Measurements from ENCODE around the gene TMEM88. TPM values are rescaled to one million over a fixed set of nuclear protein-coding genes. Genes with fewer than 3 reads are reported as not detected.
A peak's percentile ranks its signal among the peaks of the same experiment; 100 is the strongest.

The TMEM88 gene
- total and polyA plus RNA-seq, 8 donors: 2.1 to 28.5 (median 2.9) TPM

DNA sequence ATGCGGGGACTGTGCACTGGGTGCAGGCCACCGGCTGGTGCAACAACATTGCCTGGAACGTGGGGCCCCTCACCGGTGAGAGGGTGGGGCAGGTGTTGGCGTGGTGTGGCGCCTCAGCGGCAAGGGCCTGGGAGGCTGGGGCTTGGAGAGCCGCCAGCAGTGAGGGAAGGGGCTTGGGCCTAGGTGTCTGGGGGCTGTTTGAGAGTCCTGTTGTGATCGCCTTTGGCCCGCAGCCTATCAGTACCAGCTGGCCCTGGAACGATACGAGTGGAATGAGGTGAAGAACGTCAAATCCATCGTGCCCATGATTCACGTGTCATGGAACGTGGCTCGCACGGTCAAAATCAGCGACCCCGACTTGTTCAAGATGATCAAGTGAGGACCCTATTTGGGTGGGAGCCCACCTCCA is 2.6 kb upstream of the TMEM88 start:
- Histone ChIP-seq H3K27me3 (no peaks in the 10 kb centered on the region), H3K9me3 (no peaks in the 10 kb centered on the region), H3K27ac (no peak overlapping the region), H3K4me1 (peaks cover 0 to 9% (median 4%) of the 10 kb centered on the region in 3 donors), H3K4me3 (no peak overlapping the region), H3K36me3 (peaks cover 0 to 28% (median 1%) of the 10 kb centered on the region in 3 donors)
- DNase-seq (peak in 5 of 6 donors; percentile 36 to 85 (median 63)), ATAC-seq (no peak), FAIRE-seq (no peak)
- intact Hi-C loops (cut with DNase I): loop anchor here in 2 of 3 donors (5.0 to 10.0 kb wide), 2 partner anchors 107 to 110 kb away; no protein-coding TSS in a partner anchor
- WGBS, 2 donors: 49 to 55% methylated on average over 20 of the region's 20 CpGs
- TF ChIP-seq, protein P1, sequence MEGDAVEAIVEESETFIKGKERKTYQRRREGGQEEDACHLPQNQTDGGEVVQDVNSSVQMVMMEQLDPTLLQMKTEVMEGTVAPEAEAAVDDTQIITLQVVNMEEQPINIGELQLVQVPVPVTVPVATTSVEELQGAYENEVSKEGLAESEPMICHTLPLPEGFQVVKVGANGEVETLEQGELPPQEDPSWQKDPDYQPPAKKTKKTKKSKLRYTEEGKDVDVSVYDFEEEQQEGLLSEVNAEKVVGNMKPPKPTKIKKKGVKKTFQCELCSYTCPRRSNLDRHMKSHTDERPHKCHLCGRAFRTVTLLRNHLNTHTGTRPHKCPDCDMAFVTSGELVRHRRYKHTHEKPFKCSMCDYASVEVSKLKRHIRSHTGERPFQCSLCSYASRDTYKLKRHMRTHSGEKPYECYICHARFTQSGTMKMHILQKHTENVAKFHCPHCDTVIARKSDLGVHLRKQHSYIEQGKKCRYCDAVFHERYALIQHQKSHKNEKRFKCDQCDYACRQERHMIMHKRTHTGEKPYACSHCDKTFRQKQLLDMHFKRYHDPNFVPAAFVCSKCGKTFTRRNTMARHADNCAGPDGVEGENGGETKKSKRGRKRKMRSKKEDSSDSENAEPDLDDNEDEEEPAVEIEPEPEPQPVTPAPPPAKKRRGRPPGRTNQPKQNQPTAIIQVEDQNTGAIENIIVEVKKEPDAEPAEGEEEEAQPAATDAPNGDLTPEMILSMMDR (IDR thresholded peaks at IDR 0.05): no peak

DNA sequence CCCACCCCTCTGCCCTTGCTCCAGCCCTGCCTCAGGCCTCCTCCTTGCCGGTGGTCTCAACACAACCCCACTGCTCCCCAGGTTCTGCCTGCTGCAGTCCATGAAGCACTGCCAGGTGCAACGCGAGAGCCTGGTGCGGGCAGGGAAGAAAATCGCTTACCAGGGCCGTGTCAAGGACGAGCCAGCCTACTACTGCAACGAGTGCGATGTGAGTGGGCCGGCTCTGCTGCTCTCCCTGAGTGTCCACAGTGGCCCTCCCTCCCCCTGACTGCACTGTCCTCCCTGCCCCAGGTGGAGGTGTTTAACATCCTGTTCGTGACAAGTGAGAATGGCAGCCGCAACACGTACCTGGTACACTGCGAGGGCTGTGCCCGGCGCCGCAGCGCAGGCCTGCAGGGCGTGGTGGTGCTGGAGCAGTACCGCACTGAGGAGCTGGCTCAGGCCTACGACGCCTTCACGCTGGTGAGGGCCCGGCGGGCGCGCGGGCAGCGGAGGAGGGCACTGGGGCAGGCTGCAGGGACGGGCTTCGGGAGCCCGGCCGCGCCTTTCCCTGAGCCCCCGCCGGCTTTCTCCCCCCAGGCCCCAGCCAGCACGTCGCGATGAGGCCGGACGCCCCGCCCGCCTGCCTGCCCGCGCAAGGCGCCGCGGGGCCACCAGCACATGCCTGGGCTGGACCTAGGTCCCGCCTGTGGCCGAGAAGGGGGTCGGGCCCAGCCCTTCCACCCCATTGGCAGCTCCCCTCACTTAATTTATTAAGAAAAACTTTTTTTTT is 1.8 kb upstream of the TMEM88 start:
- Histone ChIP-seq H3K36me3 (peaks cover 0 to 26% (median 0%) of the 10 kb centered on the region in 3 donors), H3K4me3 (no peak overlapping the region), H3K27me3 (no peaks in the 10 kb centered on the region), H3K9me3 (no peaks in the 10 kb centered on the region), H3K4me1 (peaks cover 0 to 9% (median 4%) of the 10 kb centered on the region in 3 donors), H3K27ac (no peak overlapping the region)
- DNase-seq (peak; percentile 19 to 77 (median 46)), FAIRE-seq (no peak), ATAC-seq (no peak)
- TF ChIP-seq, protein P1 (IDR thresholded peaks at IDR 0.05): no peak
- WGBS, 2 donors: 85 to 87% methylated on average over 48 to 51 of the region's 51 CpGs
- intact Hi-C loops (cut with DNase I): loop anchor here in 2 of 3 donors (5.0 to 10.0 kb wide), 2 partner anchors 108 to 111 kb away; no protein-coding TSS in a partner anchor

DNA sequence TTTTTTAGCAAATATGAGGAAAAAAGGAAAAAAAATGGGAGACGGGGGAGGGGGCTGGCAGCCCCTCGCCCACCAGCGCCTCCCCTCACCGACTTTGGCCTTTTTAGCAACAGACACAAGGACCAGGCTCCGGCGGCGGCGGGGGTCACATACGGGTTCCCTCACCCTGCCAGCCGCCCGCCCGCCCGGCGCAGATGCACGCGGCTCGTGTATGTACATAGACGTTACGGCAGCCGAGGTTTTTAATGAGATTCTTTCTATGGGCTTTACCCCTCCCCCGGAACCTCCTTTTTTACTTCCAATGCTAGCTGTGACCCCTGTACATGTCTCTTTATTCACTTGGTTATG is 1.2 kb upstream of the TMEM88 start:
- FAIRE-seq: no peak
- DNase-seq: peak in 4 of 6 donors; percentile 27 to 66 (median 42)

DNA sequence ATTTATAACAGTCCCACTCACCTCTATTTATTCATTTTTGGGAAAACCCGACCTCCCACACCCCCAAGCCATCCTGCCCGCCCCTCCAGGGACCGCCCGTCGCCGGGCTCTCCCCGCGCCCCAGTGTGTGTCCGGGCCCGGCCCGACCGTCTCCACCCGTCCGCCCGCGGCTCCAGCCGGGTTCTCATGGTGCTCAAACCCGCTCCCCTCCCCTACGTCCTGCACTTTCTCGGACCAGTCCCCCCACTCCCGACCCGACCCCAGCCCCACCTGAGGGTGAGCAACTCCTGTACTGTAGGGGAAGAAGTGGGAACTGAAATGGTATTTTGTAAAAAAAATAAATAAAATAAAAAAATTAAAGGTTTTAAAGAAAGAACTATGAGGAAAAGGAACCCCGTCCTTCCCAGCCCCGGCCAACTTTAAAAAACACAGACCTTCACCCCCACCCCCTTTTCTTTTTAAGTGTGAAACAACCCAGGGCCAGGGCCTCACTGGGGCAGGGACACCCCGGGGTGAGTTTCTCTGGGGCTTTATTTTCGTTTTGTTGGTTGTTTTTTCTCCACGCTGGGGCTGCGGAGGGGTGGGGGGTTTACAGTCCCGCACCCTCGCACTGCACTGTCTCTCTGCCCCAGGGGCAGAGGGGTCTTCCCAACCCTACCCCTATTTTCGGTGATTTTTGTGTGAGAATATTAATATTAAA is 638 bp upstream of the TMEM88 start:
- Histone ChIP-seq H3K9me3 (no peaks in the 10 kb centered on the region), H3K27ac (no peak overlapping the region), H3K36me3 (peaks cover 0 to 19% (median 0%) of the 10 kb centered on the region in 3 donors), H3K27me3 (no peaks in the 10 kb centered on the region), H3K4me3 (no peak overlapping the region), H3K4me1 (peaks cover 0 to 17% (median 9%) of the 10 kb centered on the region in 3 donors)
- DNase-seq (peak; percentile 26 to 68 (median 44)), ATAC-seq (no peak), FAIRE-seq (no peak)
- TF ChIP-seq, protein P1 (IDR thresholded peaks at IDR 0.05): no peak
- intact Hi-C loops (cut with DNase I): loop anchor here in 2 of 3 donors (5.0 to 10.0 kb wide), 2 partner anchors 109 to 112 kb away; no protein-coding TSS in a partner anchor
- WGBS, 2 donors: 77 to 79% methylated on average over 31 of the region's 31 CpGs

More for the DNA sequence above, 1.2 kb upstream of the TMEM88 start:
- H3K4me3 ChIP-seq: no peak overlapping the region
- 85 to 87% methylated on average over 21 of the region's 21 CpGs for WGBS, 2 donors
- H3K27ac ChIP-seq: no peak overlapping the region
- H3K4me1 ChIP-seq: peaks cover 0 to 13% (median 5%) of the 10 kb centered on the region in 3 donors
- no peaks in the 10 kb centered on the region for H3K9me3 ChIP-seq
- H3K27me3 ChIP-seq: no peaks in the 10 kb centered on the region
- peaks cover 0 to 24% (median 0%) of the 10 kb centered on the region in 3 donors for H3K36me3 ChIP-seq
- TF ChIP-seq, protein P1 (IDR thresholded peaks at IDR 0.05): no peak
- ATAC-seq: no peak
- intact Hi-C loops (cut with DNase I): loop anchor here in 2 of 3 donors (5.0 to 10.0 kb wide), 2 partner anchors 109 to 111 kb away; no protein-coding TSS in a partner anchor
